H9 (cell line): ENCODE data around the gene CACNA2D3. TPM values are rescaled to one million over a fixed set of nuclear protein-coding genes. Genes with fewer than 3 reads are reported as not detected.

ENCODE experiments used
- DNase-seq: peaks from one replicate; pipeline ENCODE4 v3.0.0-alpha.2; 2017
- H2AFZ ChIP-seq: one replicate; pipeline ENCODE4 v1.6.1; 2013; ENCODE audit warnings: mild to moderate bottlenecking, low read length, control low read depth, moderate library complexity
- H2AK5ac ChIP-seq: 2 replicates; pipeline ENCODE4 v1.6.1; 2013; ENCODE audit warnings: low read length, control low read depth, mixed read lengths; ENCODE audit not compliant: insufficient read length
- H2BK120ac ChIP-seq: one replicate; pipeline ENCODE4 v1.6.1; 2013; ENCODE audit warnings: low read depth, mild to moderate bottlenecking, low read length, control low read depth, inconsistent platforms; ENCODE audit not compliant: poor library complexity, severe bottlenecking
- H2BK12ac ChIP-seq: 2 replicates; pipeline ENCODE4 v1.6.1; 2013; ENCODE audit warnings: low read length, control low read depth, mixed read lengths, low read depth; ENCODE audit not compliant: insufficient read length
- H2BK15ac ChIP-seq: 2 replicates; pipeline ENCODE4 v1.6.1; 2013; ENCODE audit warnings: low read depth, low read length, control low read depth
- H2BK20ac ChIP-seq: one replicate; pipeline ENCODE4 v1.6.1; 2013; ENCODE audit warnings: low read depth, mild to moderate bottlenecking, low read length, control low read depth, inconsistent platforms; ENCODE audit not compliant: poor library complexity, severe bottlenecking
- H2BK5ac ChIP-seq: 2 replicates; pipeline ENCODE4 v1.6.1; 2013; ENCODE audit warnings: low read length, control low read depth, mixed read lengths; ENCODE audit not compliant: insufficient read length
- H3K14ac ChIP-seq: 2 replicates; pipeline ENCODE4 v1.6.1; 2013; ENCODE audit warnings: low read length, control low read depth; ENCODE audit not compliant: insufficient read depth
- H3K18ac ChIP-seq: 2 replicates; pipeline ENCODE4 v1.6.1; 2013; ENCODE audit warnings: low read depth, mild to moderate bottlenecking, mixed read lengths, low read length, control low read depth; ENCODE audit not compliant: insufficient read length
- H3K23ac ChIP-seq: 2 replicates; pipeline ENCODE4 v1.6.1; 2013; ENCODE audit warnings: low read length, control low read depth, mixed read lengths, low read depth; ENCODE audit not compliant: insufficient read length
- H3K23me2 ChIP-seq: 2 replicates; pipeline ENCODE4 v1.6.1; 2013; ENCODE audit warnings: low read depth, mild to moderate bottlenecking, mixed read lengths, low read length, control low read depth; ENCODE audit not compliant: insufficient read length, poor library complexity, severe bottlenecking
- H3K27ac ChIP-seq: 2 replicates; pipeline ENCODE4 v1.5.1; 2013; ENCODE audit warnings: low read length, control low read depth, mixed read lengths, low read depth; ENCODE audit not compliant: insufficient read length
- H3K27me3 ChIP-seq: 2 replicates; pipeline ENCODE4 v1.6.1; 2013; ENCODE audit warnings: low read length, control low read depth, inconsistent platforms; ENCODE audit not compliant: insufficient read depth
- H3K4ac ChIP-seq: 2 replicates; pipeline ENCODE4 v1.6.1; 2013; ENCODE audit warnings: low read depth, mild to moderate bottlenecking, control low read depth, inconsistent platforms, low read length, moderate library complexity
- H3K4me1 ChIP-seq: 2 replicates; pipeline ENCODE4 v1.6.1; 2013; ENCODE audit warnings: low read length, control low read depth, inconsistent platforms; ENCODE audit not compliant: insufficient read depth
- H3K4me2 ChIP-seq: 2 replicates; pipeline ENCODE4 v1.6.1; 2013; ENCODE audit warnings: low read length, control low read depth, mixed read lengths; ENCODE audit not compliant: insufficient read length, insufficient read depth
- H3K56ac ChIP-seq: 2 replicates; pipeline ENCODE4 v1.6.1; 2013; ENCODE audit warnings: low read depth, mild to moderate bottlenecking, mixed read lengths, low read length, control low read depth; ENCODE audit not compliant: insufficient read length
- H3K79me1 ChIP-seq: 2 replicates; pipeline ENCODE4 v1.6.1; 2013; ENCODE audit warnings: low read depth, mild to moderate bottlenecking, moderate library complexity, low read length, control low read depth, inconsistent platforms; ENCODE audit not compliant: insufficient read depth, poor library complexity, severe bottlenecking
- H3K79me2 ChIP-seq: 2 replicates; pipeline ENCODE4 v1.6.1; 2013; ENCODE audit warnings: low read length, control low read depth, inconsistent platforms; ENCODE audit not compliant: insufficient read depth
- H3K9ac ChIP-seq: 2 replicates; pipeline ENCODE4 v1.6.1; 2013; ENCODE audit warnings: low read length, control low read depth, mixed read lengths; ENCODE audit not compliant: insufficient read length; ENCODE audit errors: extremely low read depth
- H3K9me3 ChIP-seq: one replicate; pipeline ENCODE4 v1.6.1; 2013; ENCODE audit warnings: low read depth, low read length, inconsistent platforms; ENCODE audit not compliant: control insufficient read depth
- H3T11ph ChIP-seq: one replicate; pipeline ENCODE4 v1.6.1; 2013; ENCODE audit warnings: mild to moderate bottlenecking, low read length, control low read depth, inconsistent platforms
- H4K20me1 ChIP-seq: one replicate; pipeline ENCODE4 v1.6.1; 2013; ENCODE audit not compliant: control insufficient read depth, insufficient read length, insufficient read depth
- H4K5ac ChIP-seq: 2 replicates; pipeline ENCODE4 v1.6.1; 2013; ENCODE audit warnings: low read depth, mild to moderate bottlenecking, mixed read lengths, low read length, control low read depth; ENCODE audit not compliant: insufficient read length
- H4K8ac ChIP-seq: replicated peaks from 2 replicates; pipeline ENCODE4 v1.6.1; 2013; ENCODE audit warnings: low read length, control low read depth, mixed read lengths, low read depth; ENCODE audit not compliant: insufficient read length
- H4K91ac ChIP-seq: 2 replicates; pipeline ENCODE4 v1.6.1; 2013; ENCODE audit warnings: low read depth, mild to moderate bottlenecking, moderate library complexity, mixed read lengths, low read length, control low read depth; ENCODE audit not compliant: insufficient read length
- H3K27ac Mint-ChIP-seq, 3 experiments: 2 replicates in 2 of 3; 3 replicates in 1 of 3; pipeline ENCODE4 v1.8.0; 2020 to 2021; ENCODE audit warnings: mixed read lengths in 3 of 3, mild to moderate bottlenecking in 1 of 3, moderate library complexity in 1 of 3
- H3K27me3 Mint-ChIP-seq: 2 replicates; pipeline ENCODE4 v1.8.0; 2021; ENCODE audit warnings: low read depth, mild to moderate bottlenecking, moderate library complexity, mixed read lengths
- H3K36me3 Mint-ChIP-seq, 3 experiments: 2 replicates in 2 of 3; 3 replicates in 1 of 3; pipeline ENCODE4 v1.8.0; 2020 to 2021; ENCODE audit warnings: low read depth in 3 of 3, mixed read lengths in 3 of 3; ENCODE audit not compliant: insufficient read depth in 1 of 3
- H3K4me1 Mint-ChIP-seq, 2 experiments: 2 replicates each; pipeline ENCODE4 v1.8.0; 2020; ENCODE audit warnings: mixed read lengths in 2 of 2
- H3K4me3 Mint-ChIP-seq, 2 experiments: 2 replicates in 1 of 2; 3 replicates in 1 of 2; pipeline ENCODE4 v1.8.0; 2020 to 2021; ENCODE audit warnings: mild to moderate bottlenecking in 2 of 2, mixed read lengths in 2 of 2, moderate library complexity in 1 of 2
- H3K9me3 Mint-ChIP-seq, 2 experiments: 2 replicates in 1 of 2; 3 replicates in 1 of 2; pipeline ENCODE4 v1.8.0; 2020; ENCODE audit warnings: mild to moderate bottlenecking in 2 of 2, mixed read lengths in 2 of 2, moderate library complexity in 1 of 2
- WGBS: extraction: QIAGEN DNeasy Blood & Tissue Kit; methylation state at CpG from one replicate; pipeline ENCODE4 v1.1.7; 2013; ENCODE audit warnings: missing lambda C conversion rate, low lambda C conversion rate, mixed read lengths; ENCODE audit not compliant: insufficient read length; ENCODE audit errors: extremely low coverage; 5-methylcytosine and 5-hydroxymethylcytosine counted together
- total RNA-seq: library from RNA; stranded (reverse); gene quantifications from 2 replicates; pipeline ENCODE4 v1.2.1, GENCODE V29; 2021
- TF ChIP-seq, protein P1 (sequence below): fragments of 200-600 bp; sonication (generic); conservative IDR thresholded peaks from 3 replicates; pipeline ENCODE4 v1.8.0; 2021; ENCODE audit warnings: antibody characterized with exemption, mild to moderate bottlenecking

The CACNA2D3 gene
- total RNA-seq, 1 experiment from 2014 or later = 3.2 TPM

GRCh38 chr3:54951405-54951804 is 829.1 kb downstream of the CACNA2D3 start:
- no peak overlapping the region for H2BK15ac ChIP-seq
- no CpG with 5 or more reads among the region's 8 CpGs for WGBS
- no peaks in the 10 kb centered on the region for H3K9me3 ChIP-seq
- H3K9ac ChIP-seq = no peak overlapping the region
- no peaks in the 10 kb centered on the region for H3K79me1 ChIP-seq
- H3K4ac ChIP-seq = no peak overlapping the region
- H3K4me2 ChIP-seq = no peak overlapping the region
- no peak overlapping the region for H3K56ac ChIP-seq
- no peak overlapping the region for H2BK12ac ChIP-seq
- no peaks in the 10 kb centered on the region for H3K79me2 ChIP-seq
- H3K36me3 Mint-ChIP-seq = no peaks in the 10 kb centered on the region
- H4K8ac ChIP-seq = no peak overlapping the region
- H3K9me3 Mint-ChIP-seq = no peaks in the 10 kb centered on the region
- TF ChIP-seq, protein P1, sequence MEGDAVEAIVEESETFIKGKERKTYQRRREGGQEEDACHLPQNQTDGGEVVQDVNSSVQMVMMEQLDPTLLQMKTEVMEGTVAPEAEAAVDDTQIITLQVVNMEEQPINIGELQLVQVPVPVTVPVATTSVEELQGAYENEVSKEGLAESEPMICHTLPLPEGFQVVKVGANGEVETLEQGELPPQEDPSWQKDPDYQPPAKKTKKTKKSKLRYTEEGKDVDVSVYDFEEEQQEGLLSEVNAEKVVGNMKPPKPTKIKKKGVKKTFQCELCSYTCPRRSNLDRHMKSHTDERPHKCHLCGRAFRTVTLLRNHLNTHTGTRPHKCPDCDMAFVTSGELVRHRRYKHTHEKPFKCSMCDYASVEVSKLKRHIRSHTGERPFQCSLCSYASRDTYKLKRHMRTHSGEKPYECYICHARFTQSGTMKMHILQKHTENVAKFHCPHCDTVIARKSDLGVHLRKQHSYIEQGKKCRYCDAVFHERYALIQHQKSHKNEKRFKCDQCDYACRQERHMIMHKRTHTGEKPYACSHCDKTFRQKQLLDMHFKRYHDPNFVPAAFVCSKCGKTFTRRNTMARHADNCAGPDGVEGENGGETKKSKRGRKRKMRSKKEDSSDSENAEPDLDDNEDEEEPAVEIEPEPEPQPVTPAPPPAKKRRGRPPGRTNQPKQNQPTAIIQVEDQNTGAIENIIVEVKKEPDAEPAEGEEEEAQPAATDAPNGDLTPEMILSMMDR = peak; percentile 74
- H2BK5ac ChIP-seq = no peak overlapping the region
- H4K20me1 ChIP-seq = no peaks in the 10 kb centered on the region
- H3K27ac Mint-ChIP-seq = no peak overlapping the region
- no peak overlapping the region for H3K4me3 Mint-ChIP-seq
- no peak overlapping the region for H3K27ac ChIP-seq
- no peak overlapping the region for H2AFZ ChIP-seq
- H3K23me2 ChIP-seq = no peaks in the 10 kb centered on the region
- H2AK5ac ChIP-seq = no peak overlapping the region
- no peaks in the 10 kb centered on the region for H3K27me3 ChIP-seq
- no peak overlapping the region for H4K5ac ChIP-seq
- H3K23ac ChIP-seq = no peak overlapping the region
- H3K14ac ChIP-seq = no peak overlapping the region
- no peak overlapping the region for H3T11ph ChIP-seq
- H4K91ac ChIP-seq = no peak overlapping the region
- peaks cover 11% of the 10 kb centered on the region for H3K4me1 ChIP-seq
- peak; percentile 68 for DNase-seq
- no peak overlapping the region for H3K18ac ChIP-seq
- no peaks in the 10 kb centered on the region for H3K27me3 Mint-ChIP-seq
- H2BK120ac ChIP-seq = no peak overlapping the region
- H3K4me1 Mint-ChIP-seq = peaks cover 32 to 33% of the 10 kb centered on the region in 2 experiments
- H2BK20ac ChIP-seq = no peak overlapping the region
